GM12872 (cell line): Measurements from ENCODE around the gene ARHGAP25.

ENCODE experiments used
- TF ChIP-seq, protein P1 (sequence below): IDR thresholded peaks from 3 replicates; pipeline ENCODE4 v1.5.1; 2011; ENCODE audit warnings: low read depth, mild to moderate bottlenecking, low read length, moderate library complexity; ENCODE audit not compliant: insufficient read depth

The ARHGAP25 gene

DNA sequence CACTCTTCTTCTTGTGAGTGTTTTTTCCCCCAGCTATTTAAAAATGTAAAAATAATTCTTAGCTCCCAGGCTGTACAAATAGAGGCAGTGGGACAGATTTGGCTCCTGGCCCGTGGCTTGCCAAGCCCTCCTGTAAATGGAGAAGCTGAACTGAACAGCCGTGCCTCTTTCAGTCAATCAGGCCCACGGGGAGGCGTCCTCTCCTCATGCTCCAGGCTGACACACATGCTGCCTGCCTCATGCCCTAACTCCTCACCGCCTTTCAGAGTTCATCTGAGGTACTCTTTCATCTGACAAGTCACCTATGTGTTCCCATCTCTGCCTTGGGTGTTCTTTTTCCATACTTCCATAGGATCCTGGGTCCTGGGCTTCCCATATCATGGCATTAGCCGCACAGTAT lies 77.6 kb downstream of the ARHGAP25 start:
- TF ChIP-seq, protein P1, sequence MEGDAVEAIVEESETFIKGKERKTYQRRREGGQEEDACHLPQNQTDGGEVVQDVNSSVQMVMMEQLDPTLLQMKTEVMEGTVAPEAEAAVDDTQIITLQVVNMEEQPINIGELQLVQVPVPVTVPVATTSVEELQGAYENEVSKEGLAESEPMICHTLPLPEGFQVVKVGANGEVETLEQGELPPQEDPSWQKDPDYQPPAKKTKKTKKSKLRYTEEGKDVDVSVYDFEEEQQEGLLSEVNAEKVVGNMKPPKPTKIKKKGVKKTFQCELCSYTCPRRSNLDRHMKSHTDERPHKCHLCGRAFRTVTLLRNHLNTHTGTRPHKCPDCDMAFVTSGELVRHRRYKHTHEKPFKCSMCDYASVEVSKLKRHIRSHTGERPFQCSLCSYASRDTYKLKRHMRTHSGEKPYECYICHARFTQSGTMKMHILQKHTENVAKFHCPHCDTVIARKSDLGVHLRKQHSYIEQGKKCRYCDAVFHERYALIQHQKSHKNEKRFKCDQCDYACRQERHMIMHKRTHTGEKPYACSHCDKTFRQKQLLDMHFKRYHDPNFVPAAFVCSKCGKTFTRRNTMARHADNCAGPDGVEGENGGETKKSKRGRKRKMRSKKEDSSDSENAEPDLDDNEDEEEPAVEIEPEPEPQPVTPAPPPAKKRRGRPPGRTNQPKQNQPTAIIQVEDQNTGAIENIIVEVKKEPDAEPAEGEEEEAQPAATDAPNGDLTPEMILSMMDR = no peak

DNA sequence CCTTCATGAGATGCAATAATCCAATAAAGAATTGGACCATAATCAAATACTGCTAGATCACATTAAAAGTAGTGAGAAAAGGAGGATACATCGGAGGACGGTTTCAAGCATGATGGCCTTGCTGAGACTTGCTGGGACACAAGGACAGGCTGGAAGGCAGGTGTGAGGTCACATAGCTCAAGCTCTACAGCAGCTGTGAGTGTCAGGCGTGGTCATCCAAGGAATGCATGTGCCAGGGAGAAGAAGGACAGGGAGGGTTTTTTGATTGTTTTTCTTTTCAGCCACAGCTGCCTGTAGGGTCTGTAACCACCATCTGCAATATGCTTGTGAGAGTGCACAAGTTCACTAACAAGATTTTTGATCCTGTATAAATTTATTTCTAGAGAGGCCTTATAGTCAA lies 79.0 kb downstream of the ARHGAP25 start:
- TF ChIP-seq, protein P1 = no peak

DNA sequence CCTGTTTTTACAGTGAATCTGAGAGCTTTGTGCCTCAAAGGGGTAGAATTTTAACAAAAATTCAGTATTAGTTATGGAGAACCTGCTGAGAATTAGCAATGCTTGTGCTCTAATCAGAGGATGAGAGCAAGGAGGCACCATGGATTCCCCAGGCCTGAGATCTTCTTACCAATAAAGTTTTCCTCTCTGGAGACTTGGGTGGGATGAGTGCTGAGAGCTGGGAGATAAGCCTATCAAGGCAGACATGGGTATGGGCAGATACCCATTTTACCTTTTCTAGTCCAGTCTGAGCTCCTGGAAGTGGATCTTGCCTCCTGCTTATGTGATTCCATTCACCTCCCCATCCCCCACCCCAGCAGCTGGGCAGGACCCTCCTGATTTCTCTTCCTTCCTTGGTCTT lies 82.7 kb downstream of the ARHGAP25 start:
- TF ChIP-seq, protein P1 = no peak

DNA sequence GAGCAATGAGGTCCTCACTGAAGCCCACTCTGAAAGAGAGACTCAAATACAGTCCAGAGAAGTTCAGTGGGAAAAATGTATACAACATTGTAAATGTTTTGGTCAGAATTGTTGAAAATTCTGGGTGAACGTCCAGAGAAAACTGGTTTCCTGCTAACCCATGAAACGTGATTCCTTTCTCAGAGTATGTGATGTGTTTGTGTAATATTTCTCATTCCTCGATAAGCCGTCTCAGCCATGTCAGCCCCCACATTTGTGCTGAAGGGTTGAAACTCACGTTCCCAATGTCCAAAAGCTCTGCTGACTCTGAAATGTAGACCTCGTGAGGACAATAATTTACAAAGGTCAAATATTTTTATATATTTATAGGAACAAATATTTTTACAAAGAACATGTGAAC lies 84.9 kb downstream of the ARHGAP25 start:
- TF ChIP-seq, protein P1 = no peak

DNA sequence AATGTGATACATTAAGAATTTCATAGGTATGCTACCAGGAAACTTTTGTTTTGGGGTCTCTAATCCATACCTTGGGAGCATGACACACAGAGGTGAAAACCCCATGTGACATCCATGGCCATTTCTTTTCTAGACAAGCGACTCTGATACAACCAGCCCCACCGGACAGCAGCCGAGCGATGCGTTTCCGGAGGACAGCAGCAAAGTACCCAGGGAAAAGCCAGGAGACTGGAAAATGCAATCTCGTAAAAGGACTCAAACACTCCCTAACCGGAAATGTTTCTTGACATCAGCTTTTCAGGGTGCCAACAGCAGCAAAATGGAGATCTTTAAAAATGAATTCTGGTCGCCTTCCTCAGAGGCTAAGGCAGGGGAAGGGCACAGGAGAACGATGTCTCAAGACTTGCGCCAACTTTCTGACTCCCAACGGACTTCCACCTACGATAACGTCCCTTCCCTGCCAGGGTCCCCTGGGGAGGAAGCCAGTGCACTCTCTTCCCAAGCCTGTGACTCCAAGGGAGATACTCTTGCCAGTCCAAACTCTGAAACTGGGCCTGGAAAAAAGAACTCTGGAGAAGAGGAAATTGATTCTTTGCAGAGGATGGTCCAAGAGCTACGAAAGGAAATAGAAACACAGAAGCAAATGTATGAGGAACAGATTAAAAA lies 87.7 kb downstream of the ARHGAP25 start:
- TF ChIP-seq, protein P1 = no peak

DNA sequence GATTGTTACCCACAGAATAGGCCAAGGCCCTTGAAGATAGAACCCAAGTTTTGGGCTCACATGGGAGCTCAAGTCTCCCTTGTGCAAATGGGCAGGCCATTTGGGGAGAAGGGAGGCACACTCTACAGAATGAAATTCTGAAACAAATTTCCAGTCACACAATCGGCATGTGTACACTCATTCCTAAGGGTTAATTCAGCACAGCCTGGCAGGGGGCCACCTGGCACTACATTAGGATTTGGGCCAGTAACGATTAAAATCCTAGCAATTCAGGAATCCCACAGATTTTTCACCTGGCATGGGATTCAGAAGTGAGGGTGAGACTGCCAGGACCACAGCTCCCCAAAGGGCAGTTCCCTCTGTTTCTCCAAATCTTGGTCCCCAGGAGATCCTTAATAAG lies 90.2 kb downstream of the ARHGAP25 start:
- TF ChIP-seq, protein P1 = no peak

DNA sequence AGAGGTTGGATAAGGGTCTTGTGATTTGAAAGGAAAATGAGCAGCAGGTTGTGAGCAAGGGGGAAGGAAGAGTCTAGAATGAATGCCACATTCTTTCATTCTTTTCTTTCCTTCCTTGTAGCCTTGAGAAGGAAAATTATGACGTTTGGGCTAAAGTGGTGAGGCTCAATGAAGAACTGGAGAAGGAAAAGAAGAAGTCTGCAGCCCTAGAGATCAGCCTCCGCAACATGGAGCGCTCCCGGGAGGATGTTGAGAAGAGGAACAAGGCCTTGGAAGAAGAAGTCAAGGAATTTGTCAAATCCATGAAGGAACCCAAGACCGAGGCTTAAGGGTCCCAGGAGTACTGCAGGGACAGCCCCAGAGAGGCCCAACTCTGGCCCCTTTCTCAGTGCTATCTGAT lies 91.3 kb downstream of the ARHGAP25 start:
- TF ChIP-seq, protein P1 = no peak
